ENCODE measurements around the gene SIRPB2. TPM values are rescaled to one million over a fixed set of nuclear protein-coding genes. Genes with fewer than 3 reads are reported as not detected.
A peak's percentile ranks its signal among the peaks of the same experiment; 100 is the strongest.

Gene SIRPB2
- 1.3 TPM for total RNA-seq

DNA sequence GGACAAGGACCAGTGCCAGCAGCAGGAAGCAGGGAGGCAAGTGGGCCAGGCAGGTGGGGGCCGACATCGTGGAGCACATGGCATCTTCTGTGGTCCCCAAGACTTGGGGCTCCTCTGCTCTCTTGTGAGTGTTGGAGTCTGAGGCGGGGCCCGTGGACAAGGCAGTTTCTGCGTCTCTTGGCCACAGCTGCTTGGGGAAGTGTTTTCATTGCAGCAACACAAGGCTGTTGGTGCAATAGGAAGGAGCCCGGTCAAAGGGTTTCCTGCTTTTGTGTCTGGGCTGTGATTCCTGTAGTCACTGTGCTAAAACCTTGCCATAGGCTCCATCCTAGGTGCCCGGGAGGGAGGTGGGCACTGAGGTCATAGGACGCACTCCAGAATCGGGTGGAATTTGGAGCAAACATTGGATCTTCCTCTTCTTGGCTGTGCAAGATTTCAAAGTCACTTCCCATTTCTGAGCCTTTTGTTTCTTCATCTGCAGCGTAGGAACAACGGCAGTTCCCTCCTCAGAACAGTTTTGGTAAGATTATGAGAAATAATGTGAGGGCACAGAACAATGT is at the start of gene SIRPB2:
SIRPB2 (minus strand) TSS at position 140 of the 560 bp plus-strand sequence; CDS start at position 79, 61 bp downstream.
- DNase-seq (ENCODE audit: low read depth in 2 of 3, low spot score in 2 of 3), result peak in 2 of 3 donors; percentile 42 to 81

DNA sequence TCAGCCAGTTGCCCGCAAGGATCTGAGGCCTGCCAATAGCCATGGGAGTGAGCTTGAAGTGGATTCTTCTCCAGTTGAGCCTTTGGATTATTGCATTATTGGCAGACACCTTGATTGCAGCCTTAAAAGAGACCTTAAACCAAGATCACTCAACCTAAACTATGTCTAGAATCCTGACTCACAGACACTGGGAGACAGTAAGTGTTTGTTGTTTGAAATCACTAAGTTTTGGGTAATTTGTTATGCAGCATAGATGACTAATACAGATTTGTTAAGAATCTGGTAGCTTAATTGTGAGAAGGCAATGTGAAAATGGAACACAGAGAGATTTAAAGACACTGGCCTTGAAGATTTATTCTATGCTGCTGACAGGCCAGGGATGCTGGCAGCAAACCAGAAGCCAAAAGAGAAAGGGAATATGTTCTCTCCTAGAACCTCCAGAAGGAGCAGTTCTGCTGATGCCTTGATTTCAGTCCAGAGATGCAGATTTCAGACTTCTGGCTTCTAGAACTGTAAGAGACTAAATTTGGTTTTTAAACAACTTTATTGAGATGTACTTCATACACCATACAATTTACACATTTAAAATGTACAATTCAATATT is 48.7 kb upstream of the SIRPB2 start:
- no peak for DNase-seq (ENCODE audit: low read depth in 2 of 3, low spot score in 2 of 3)

DNA sequence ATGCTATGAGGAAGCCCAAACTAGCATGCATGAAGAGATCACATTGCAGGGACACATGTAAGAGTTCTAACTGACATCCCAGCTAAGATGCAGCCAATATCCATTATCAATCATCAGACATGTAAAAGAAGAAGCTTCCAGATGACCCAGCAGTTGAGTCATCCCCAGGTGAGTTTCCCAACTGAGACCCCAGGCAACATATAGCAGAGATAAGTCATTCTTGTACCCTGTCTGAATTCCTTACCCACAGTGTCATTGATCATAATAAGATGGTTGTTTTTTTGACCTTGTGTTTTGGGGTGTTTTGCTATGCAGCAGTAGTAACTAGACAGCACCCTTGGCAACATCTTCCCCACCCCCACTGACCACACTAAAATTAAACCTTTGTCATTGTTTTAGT is 47.4 kb upstream of the SIRPB2 start:
- DNase-seq (ENCODE audit: low read depth in 2 of 3, low spot score in 2 of 3), result no peak

DNA sequence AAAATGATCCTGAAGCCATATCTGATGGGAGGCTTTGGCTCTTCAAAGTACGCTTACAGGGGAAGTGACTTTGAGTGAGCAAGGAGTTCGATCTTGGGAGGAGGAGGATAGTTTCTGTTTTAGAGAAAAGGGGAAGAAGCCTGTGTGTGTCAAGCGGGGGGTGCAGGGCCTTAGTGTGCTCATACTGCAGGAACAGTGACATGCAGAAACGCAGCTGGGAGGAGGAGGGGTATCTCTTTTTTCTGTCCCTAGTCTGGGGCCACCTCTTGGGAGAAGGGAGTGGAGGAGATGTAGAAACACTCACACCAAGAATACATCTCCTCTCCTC is 46.5 kb upstream of the SIRPB2 start:
- peak in 2 of 3 donors; percentile 74 to 93 for DNase-seq (ENCODE audit: low read depth in 2 of 3, low spot score in 2 of 3)

DNA sequence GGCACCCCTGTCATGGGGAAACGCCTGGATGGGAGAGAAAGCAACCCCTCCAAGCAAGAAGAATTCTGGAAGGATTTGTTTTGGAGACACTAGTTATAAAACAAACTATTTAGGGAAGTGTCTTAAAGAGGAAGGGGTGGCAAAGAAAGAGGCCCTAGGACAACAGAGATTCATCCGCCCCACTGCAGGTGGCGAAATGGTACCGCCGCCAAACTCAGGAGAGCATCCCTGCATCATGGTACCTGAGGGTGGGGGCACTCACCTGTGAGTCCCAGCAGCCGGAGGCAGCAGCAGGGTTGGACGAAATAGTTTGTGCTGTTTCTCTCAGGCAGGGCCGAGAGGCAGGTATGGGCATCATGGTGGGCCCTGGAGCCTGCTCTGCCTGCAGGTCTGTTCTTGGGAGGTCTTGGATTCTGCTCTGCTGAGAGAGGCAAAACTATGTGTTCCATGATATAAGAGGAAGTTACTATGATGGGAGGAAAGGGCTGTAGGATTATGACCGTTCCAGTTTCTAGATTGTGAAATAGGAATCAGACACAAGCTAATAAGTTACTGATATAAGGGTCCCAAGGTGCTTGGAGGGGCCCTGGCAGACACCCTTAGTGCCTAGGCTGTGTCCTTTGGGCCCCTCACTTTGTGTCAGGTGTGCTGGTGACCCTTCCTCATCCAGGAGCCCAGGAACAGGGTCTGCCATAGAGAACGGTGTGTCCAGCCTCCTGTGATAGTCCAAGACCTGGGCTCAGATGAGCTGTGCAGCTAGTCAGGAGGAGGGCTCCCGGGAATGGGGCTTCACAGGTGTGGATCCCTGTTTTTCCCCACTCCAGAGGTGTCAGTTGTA is 45.9 kb upstream of the SIRPB2 start:
- peak in 1 of 3 donors; percentile 34 for DNase-seq (ENCODE audit: low read depth in 2 of 3, low spot score in 2 of 3)

DNA sequence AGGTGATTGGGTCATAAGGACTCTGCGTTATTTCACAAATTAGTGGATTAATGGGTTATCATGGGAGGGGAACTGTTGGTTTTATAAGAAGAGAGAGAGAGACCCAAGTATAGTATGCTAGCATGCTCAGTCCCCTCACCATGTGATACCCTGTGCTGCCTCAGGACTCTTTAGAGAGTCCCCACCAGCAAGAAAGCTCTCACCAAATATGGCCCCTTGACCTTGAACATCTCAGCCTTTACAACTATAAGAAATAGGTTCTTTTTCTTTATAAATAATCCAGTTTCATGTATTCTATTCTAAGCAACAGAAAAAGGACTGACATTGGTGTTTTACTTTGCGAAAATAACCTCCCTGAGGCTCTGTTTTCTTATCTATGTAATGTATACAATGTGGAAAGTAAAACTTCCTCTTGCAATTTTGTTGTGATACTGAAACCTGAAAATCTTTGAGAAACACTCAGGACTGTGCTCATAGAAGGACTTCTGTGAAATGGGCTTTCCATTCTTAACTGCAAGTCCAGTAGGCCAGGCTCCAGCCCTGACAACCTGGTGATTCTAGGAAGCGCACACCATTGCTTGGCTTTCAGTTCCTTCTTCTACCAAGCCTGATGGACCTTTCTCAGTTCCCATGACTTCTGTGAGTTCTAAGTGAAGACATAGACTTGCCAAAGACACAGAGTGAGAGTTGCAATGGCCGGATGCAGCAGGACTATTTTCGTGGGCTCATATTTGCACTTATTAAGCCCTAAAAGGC is 44.4 kb upstream of the SIRPB2 start:
- DNase-seq (ENCODE audit: low read depth in 2 of 3, low spot score in 2 of 3), result no peak

DNA sequence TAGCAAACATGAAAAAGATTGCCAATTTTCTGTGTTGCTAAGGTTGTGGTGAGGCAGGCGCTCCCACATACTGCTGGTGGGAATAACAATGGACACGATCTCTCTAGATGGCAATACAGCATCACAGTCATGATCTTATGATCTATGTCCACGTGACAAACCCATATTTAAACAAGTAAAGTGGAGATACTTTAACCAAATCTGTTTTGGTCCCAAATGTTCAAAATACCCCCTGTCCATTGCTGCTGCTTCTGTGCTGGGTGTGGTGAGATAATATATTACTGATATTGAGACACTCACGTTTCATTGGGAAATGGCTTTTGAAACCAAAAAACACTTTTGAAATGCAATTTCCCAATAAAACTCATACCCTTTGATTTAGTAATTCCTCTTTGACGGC is 43.3 kb upstream of the SIRPB2 start:
- DNase-seq (ENCODE audit: low read depth in 2 of 3, low spot score in 2 of 3), result no peak

DNA sequence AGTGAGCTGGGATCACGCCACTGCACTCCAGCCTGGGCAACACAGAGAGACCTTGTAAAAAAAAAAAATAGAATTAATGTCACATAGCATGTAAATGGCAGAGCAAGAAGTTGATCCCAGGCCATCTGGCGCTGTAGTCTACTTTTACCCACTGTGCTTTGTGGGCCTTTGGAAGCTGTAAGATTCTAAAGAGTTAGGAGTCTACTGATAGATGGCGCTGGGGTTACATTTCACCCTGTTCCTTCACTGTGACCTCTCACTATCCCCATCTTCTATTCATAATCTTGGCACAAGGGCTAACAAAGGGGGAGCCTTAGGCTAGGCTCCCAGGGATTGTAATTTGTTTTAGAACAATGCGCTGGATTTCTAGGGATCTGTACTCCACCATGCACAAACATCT is 41.8 kb upstream of the SIRPB2 start:
- peak in 1 of 3 donors; percentile 38 for DNase-seq (ENCODE audit: low read depth in 2 of 3, low spot score in 2 of 3)

DNA sequence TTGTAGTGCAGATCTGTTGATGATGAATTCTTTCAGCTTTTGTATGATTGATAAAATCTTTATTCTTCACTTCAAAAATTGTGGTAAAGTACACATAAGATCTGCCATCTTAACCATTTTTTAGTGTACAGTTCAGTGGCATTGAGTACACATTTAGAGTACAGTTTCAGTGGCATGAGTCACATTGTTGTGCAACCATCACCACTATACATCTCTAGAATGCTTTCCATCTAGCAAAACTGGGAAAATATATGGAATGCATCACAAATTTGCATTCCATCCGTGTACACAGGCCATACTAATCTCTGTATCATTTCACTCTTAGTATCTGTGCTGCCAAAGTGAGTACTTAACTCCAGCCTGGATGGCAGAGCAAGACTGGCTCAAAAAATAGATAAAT is 37.6 kb upstream of the SIRPB2 start:
- no peak for DNase-seq (ENCODE audit: low read depth in 2 of 3, low spot score in 2 of 3)

DNA sequence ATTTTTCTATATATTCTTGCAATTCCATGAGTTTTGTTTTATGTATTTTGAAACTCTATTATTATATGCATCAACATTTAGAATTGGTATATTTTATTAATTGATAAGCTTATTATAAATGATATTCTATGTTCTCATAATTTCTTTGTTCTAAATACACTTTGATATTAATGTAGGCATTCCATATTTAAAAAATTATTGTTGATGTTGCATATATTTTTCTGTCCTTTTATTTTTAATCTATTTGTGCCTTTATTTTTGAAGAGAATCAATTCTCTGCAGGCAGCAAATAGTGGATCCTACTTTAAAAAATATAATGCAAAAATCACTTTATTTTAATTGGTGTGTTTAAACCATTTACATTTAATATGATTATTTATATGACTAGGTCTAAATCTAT is 36.7 kb upstream of the SIRPB2 start:
- no peak for DNase-seq (ENCODE audit: low read depth in 2 of 3, low spot score in 2 of 3)

DNA sequence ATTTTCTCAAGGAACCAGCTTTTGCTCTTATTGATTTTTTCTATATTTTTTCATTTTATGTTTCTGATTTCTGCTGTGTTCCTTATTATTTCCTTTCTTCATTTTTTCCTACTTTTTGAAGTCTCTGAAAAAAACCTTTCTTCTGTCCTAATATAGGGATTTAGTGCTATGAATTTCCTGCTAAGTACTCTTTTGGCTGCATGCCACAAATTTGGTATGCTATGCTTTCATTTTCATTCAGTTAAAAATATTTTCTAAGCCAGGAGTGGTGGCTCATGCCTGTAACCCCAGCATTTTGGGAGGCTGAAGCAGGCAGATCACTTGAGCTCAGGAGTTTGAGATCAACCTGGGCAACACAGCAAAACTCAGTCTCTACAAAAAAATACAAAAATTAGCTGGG is 35.7 kb upstream of the SIRPB2 start:
- no peak for DNase-seq (ENCODE audit: low read depth in 2 of 3, low spot score in 2 of 3)

DNA sequence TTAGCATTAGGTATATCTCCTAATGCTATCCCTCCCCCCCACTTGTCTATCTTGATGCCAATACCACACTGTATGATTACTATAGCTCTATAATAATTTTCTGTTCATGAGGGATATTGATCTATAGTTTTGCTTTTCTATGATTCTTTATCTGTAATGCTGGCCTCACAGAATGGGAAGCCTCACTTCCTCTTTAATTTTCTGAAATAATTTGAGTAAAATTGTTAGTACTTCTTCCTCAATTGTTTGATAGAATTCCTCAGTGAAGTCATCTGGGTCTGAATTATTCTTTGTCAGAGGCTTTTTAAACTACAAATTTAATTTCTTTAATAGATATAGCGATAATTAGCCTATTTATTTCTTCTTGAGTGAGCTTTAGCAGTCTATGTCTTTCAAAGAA is 35.1 kb upstream of the SIRPB2 start:
- no peak for DNase-seq (ENCODE audit: low read depth in 2 of 3, low spot score in 2 of 3)

DNA sequence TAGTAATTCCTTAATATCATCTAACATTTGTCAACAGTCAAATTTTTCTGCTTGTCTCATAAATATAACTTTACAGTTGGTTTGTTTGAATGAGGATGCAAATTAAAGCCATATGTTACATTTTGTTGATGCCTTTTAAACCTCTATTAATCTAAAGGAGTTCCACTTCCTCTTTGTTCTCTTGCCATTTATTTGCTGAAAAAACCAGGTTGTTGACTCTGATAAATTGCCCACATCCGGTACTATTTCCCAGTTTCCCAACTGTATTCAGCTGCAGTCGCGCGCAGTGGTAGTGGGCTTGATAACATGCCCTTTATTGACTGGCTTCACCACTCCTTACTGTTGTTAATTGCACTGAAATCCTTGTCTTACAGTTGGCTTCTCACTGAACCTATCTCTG is 32.8 kb upstream of the SIRPB2 start:
- DNase-seq (ENCODE audit: low read depth in 2 of 3, low spot score in 2 of 3), result peak in 2 of 3 donors; percentile 70 to 97

DNA sequence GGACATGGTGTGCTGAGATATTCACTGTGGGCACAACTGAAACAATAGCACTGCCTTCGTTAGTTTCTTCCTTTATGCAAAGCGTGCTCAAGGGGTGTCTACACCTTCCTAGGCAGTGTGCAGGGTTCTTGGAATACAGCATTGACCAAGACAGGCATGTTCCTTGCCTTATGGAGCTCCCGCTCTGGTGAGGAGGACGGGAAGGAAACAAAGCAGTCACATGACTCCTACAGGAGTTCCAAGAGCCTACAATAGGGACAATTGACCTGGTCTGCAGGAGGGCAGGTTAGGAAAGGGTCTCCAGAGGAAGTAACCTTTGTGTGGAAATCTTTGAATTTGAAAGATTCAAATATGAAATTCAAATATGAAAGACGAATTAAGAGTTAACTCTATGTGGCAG is 25.8 kb upstream of the SIRPB2 start:
- DNase-seq (ENCODE audit: low read depth in 2 of 3, low spot score in 2 of 3), result no peak

DNA sequence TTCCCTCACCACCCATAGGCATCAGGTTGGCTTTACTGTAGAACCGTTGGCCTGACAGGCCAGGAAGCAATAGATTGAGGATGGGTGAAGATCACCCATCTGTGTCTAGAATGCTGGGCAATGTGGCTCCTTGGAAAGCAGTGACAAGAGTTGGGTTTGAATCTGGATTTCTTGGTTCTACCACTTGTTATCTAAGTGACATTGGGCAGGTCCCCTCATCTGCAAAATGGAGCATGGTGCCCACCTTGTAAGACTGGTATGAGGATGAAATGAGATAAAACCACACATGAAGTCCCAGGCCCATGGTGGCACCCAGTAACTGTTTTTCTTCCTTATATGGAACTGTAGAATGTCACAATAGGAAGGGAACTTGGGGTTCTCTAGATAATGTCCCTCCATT is 22.6 kb upstream of the SIRPB2 start:
- DNase-seq (ENCODE audit: low read depth in 2 of 3, low spot score in 2 of 3), result no peak

DNA sequence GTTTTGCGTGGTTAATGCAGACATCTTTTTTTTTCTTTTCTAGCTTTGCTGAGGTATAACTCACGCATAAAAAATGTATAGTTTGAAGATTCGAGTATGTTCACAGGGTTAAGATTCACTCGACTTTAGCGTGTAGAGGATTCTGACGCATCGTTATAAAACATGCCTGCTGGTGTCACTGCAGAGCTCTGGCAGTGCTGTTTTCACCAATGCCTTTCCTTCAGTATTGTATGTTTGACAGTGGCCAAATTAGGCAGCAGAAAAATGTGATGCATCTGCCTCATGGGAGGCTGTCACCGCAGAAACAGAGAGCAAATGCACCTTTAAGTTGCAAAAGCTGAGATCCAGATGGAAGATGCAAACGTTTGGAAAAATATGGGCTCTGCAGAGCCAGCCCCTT is 18.0 kb upstream of the SIRPB2 start:
- DNase-seq (ENCODE audit: low read depth in 2 of 3, low spot score in 2 of 3), result peak in 2 of 3 donors; percentile 47 to 81

DNA sequence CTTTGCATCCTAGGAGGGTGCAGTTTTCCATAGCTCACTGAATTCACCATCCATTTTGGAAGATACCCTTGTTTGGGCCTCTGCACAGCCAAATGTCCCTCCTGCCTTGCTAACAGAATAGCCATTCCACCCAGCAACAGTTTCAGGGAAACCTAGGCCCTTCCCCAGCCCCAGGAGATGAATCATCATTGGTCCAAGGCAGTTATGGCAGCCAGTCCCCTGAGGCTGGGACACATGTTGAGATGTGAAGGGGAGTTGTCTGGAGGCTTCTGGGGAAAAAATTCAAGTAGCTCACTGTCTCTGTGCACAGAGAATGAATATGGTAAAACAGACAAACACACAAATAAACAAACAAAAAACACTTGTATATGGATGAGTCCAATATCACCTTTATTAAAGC is 17.4 kb upstream of the SIRPB2 start:
- no peak for DNase-seq (ENCODE audit: low read depth in 2 of 3, low spot score in 2 of 3)

DNA sequence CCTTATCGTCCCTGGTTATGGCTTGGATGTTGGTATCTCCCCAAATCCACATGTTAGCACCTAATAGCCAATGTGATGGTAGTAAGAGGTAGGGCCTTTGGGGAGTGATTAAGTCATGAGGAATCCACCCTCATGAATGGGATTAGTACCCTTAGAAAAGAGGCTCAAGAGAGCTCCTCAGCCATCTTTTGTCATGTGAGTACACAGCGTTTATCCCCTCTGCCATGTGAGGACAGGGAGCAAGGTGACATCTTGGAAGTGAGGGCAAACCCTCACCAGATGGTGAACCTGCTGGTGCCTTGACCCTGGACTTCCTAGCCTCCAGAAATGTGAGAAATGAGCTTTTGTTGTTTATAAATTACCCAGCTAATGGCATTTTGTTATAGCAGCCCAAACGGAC is 16.1 kb upstream of the SIRPB2 start:
- no peak for DNase-seq (ENCODE audit: low read depth in 2 of 3, low spot score in 2 of 3)

DNA sequence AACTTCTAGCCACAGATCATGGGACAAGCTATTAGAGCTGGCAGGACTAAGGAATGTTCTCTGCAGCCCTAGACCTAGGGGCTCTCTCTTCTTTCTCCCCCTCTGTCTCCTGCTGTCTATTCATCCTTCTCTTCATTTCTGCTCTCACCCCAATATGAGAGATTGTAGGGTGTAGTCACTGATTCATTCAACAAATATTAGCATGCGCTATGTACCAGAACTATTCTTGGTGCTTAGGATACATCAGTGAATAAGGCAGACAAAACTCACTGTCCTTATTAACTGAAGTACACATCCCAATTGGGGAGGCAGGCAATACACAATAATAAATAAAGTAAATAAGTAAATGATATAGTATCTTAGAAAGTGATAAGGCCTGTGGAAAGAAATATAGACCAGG is 14.7 kb upstream of the SIRPB2 start:
- DNase-seq (ENCODE audit: low read depth in 2 of 3, low spot score in 2 of 3), result no peak

DNA sequence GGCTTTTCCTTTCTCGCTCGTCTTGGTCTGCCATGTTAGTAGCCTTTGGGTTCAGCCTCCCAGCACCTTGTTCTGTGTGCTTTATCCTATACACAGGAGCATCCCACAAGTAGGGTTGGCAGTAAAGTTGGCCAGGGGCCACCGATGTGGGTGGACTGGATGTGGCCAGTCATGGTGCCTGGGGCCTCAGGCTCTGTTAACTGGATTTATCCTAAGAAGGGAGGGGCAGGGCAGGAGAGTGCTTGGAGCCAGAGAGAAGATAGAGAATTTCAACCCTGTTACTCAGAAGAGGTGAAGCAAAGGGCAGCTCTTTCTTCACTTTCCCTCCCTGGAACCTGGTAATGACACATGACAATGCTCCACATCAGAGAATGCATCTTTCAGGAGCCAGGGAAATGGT is 14.1 kb upstream of the SIRPB2 start:
- no peak for DNase-seq (ENCODE audit: low read depth in 2 of 3, low spot score in 2 of 3)

DNA sequence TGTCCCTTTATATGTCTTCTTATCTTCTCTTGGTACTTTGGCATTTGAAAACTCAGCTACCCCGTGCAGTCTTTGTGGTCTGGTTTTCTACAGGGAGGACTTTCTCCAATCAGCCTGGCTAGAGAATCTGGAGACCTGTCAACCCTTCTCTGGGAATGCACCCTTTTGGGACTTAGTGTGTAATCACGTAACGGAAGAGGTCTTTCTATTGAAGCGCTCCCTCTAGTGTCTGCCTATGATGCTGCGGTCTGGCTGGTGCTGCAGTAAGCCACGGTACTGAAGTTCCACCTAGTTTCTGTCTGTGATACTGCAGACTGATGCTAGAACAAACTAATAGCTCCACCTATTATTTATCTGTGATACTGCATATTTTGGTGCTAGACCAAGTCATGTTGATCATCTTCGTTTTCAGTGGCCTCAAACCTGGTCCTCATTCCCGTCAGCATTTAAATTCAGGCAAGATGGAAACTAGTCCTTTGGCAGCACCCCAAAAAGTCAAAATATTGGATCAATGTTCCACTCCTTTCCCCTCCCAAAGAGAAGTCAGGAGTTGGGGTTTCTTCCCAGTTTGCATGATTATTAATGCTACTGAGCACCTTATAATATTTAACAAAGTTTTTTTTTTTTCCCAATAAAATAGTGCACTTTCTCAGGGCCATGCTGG is 12.5 kb upstream of the SIRPB2 start:
- DNase-seq (ENCODE audit: low read depth in 2 of 3, low spot score in 2 of 3), result peak; percentile 57 to 93 (median 88)
